B cell (primary cell): ENCODE results near the gene CATSPERZ. TPM values are rescaled to one million over a fixed set of nuclear protein-coding genes. Genes with fewer than 3 reads are reported as not detected.

Experiments
- ATAC-seq: fragments of 200-7000 bp; cut with Tn5 transposase; one replicate; pipeline ENCODE4 v1.10.0; 2021; ENCODE audit warnings: low read depth, mild to moderate bottlenecking, moderate number of reproducible peaks, moderate library complexity
- CTCF ChIA-PET: fragments of 350-600 bp; sonication (Branson Sonifier 250); formaldehyde crosslinking; loops from one replicate; lab custom pipeline; 2021; ENCODE audit warnings: antibody characterized with exemption, inconsistent platforms; lab: Charles Lee
- POLR2A ChIA-PET: fragments of 350-600 bp; sonication (Branson Sonifier 250); formaldehyde crosslinking; loops from one replicate; lab custom pipeline; 2021; ENCODE audit warnings: antibody characterized with exemption; lab: Charles Lee
- DNase-seq: peaks from one replicate; pipeline ENCODE4 v3.0.0; 2013
- H2AFZ ChIP-seq: 2 replicates; pipeline ENCODE4 v1.6.1; 2012; ENCODE audit warnings: mild to moderate bottlenecking, low read depth, low read length; ENCODE audit not compliant: insufficient read depth, poor library complexity, severe bottlenecking
- H3K27ac ChIP-seq, 2 donors: 1 replicate in 1 of 2; 2 replicates in 1 of 2; pipeline ENCODE4 v1.5.1; 2012 to 2013; ENCODE audit warnings: low read length in 2 of 2, mild to moderate bottlenecking in 2 of 2, moderate library complexity in 1 of 2
- H3K27me3 ChIP-seq, 4 experiments: fragments of 200-600 bp in 1 of 4; sonication (generic) in 1 of 4; replicated peaks in 1 of 4; 1 replicate in 2 of 4; 2 replicates in 2 of 4; pipeline versions ENCODE4 v1.6.1 to v1.7.0; 2013 to 2016; ENCODE audit warnings: low read length in 3 of 4, mild to moderate bottlenecking in 2 of 4, mixed read lengths in 1 of 4, moderate library complexity in 1 of 4; ENCODE audit not compliant: insufficient read depth in 4 of 4, control insufficient read depth in 3 of 4; ENCODE audit errors: control extremely low read depth in 1 of 4
- H3K36me3 ChIP-seq, 2 experiments: replicated peaks in 1 of 2; 1 replicate in 1 of 2; 2 replicates in 1 of 2; pipeline versions ENCODE4 v1.6.1 to v1.7.1; 2013; ENCODE audit warnings: low read length in 1 of 2; ENCODE audit not compliant: insufficient read depth in 2 of 2, control insufficient read depth in 1 of 2; ENCODE audit errors: control extremely low read depth in 1 of 2, extremely low read depth in 1 of 2
- H3K4me1 ChIP-seq, 2 donors: fragments of 200-600 bp in 1 of 2; sonication (generic) in 1 of 2; 1 replicate in 1 of 2; 2 replicates in 1 of 2; pipeline versions ENCODE4 v1.5.1 to v1.6.1; 2013 to 2017; ENCODE audit warnings: low read length in 2 of 2; ENCODE audit not compliant: control insufficient read depth in 2 of 2, insufficient read depth in 2 of 2
- H3K4me2 ChIP-seq: replicated peaks from 2 replicates; pipeline ENCODE3; 2012; ENCODE audit warnings: mild to moderate bottlenecking, low read depth, low read length; ENCODE audit not compliant: poor library complexity, severe bottlenecking
- H3K4me3 ChIP-seq, 5 experiments: fragments of 200-600 bp in 1 of 5; sonication (generic) in 1 of 5; 1 replicate in 3 of 5; 2 replicates in 2 of 5; pipeline versions ENCODE4 v1.5.1 to v1.7.0; 2011 to 2016; ENCODE audit warnings: low read length in 4 of 5, mild to moderate bottlenecking in 4 of 5, low read depth in 2 of 5, control low read depth in 1 of 5, moderate library complexity in 1 of 5; ENCODE audit not compliant: insufficient read depth in 1 of 5; ENCODE audit errors: control extremely low read depth in 1 of 5, extremely low read depth in 1 of 5
- H3K79me2 ChIP-seq: fragments of 200-600 bp; sonication (generic); one replicate; pipeline ENCODE4 v1.6.0; 2016; ENCODE audit warnings: low read length; ENCODE audit not compliant: control insufficient read depth, insufficient read depth
- H3K9ac ChIP-seq: fragments of 200-600 bp; sonication (generic); 2 replicates; pipeline ENCODE4 v1.6.1; 2017; ENCODE audit warnings: mild to moderate bottlenecking, low read length, moderate library complexity
- H3K9me3 ChIP-seq, 3 donors: one replicate each; pipeline versions ENCODE4 v1.6.1 to v1.7.1; 2013; ENCODE audit warnings: low read length in 2 of 3; ENCODE audit not compliant: control insufficient read depth in 2 of 3, insufficient read depth in 1 of 3; ENCODE audit errors: control extremely low read depth in 1 of 3
- H4K20me1 ChIP-seq: 2 replicates; pipeline ENCODE4 v1.6.0; 2012; ENCODE audit warnings: mild to moderate bottlenecking, low read length; ENCODE audit not compliant: insufficient read depth, control insufficient read depth, poor library complexity, severe bottlenecking
- H3K27ac Mint-ChIP-seq: one replicate; pipeline ENCODE4 v1.8.0; 2021; ENCODE audit warnings: mixed read lengths
- H3K27me3 Mint-ChIP-seq: one replicate; pipeline ENCODE4 v1.8.0; 2021; ENCODE audit warnings: mixed read lengths
- H3K4me1 Mint-ChIP-seq: one replicate; pipeline ENCODE4 v1.8.0; 2021; ENCODE audit warnings: mixed read lengths
- H3K4me3 Mint-ChIP-seq: one replicate; pipeline ENCODE4 v1.8.0; 2021; ENCODE audit warnings: mixed read lengths
- H3K9me3 Mint-ChIP-seq: one replicate; pipeline ENCODE4 v1.8.0; 2022; ENCODE audit warnings: mixed read lengths; ENCODE audit not compliant: insufficient read depth
- CTCF ChIP-seq: fragments of 200-600 bp; IDR thresholded peaks from one replicate; pipeline ENCODE4 v1.8.0; 2022; ENCODE audit warnings: antibody characterized with exemption, mild to moderate bottlenecking
- EZH2 ChIP-seq: IDR thresholded peaks from 2 replicates; pipeline ENCODE4 v1.6.1; 2012; ENCODE audit warnings: borderline replicate concordance, low read depth, mild to moderate bottlenecking, moderate library complexity, low read length; ENCODE audit not compliant: insufficient read depth, poor library complexity, severe bottlenecking
- WGBS: methylation state at CpG from one replicate; pipeline ENCODE4 v1.1.5; 2013; ENCODE audit warnings: missing lambda C conversion rate; ENCODE audit not compliant: insufficient coverage; 5-methylcytosine and 5-hydroxymethylcytosine counted together
- intact Hi-C: fragments of 100-400 bp; cut with micrococcal nuclease; formaldehyde crosslinking; loops from one replicate; pipeline ENCODE4 v1.10.0; 2022
- polyA plus RNA-seq: library from polyadenylated mRNA; depleted of rRNA; stranded (reverse); fragments of >200 nt; gene quantifications from 2 replicates; pipeline ENCODE4 v1.2.3, GENCODE V29; 2012
- total RNA-seq, 2 donors: library from RNA; stranded (reverse); fragments of 120-200 nt in 1 of 2; gene quantifications; 1 replicate in 1 of 2; 2 replicates in 1 of 2; pipeline versions ENCODE4 v1.2.3 to v1.2.4, GENCODE V29; 2013 to 2022

CATSPERZ gene
- total and polyA plus RNA-seq, 2 donors (not counting 1 experiment from before 2014, with no cell fraction given) = 0.39 TPM; not detected in 1

GRCh38 chr11:64317961-64318765 is 18.0 kb downstream of the CATSPERZ start, which contains the start of gene PRDX5:
Gene PRDX5 (plus strand): TSS chr11:64318121. CDS start chr11:64318216, 95 bp downstream.
- Mint-ChIP-seq H3K4me3 (peak within 1 kb of the TSS; percentile 98), H3K27ac (peak within 1 kb of the TSS; percentile 100), H3K9me3 (no peaks in the 10 kb centered on the region), H3K27me3 (no peaks in the 10 kb centered on the region), H3K4me1 (peaks cover 31% of the 10 kb centered on the region)
- Histone ChIP-seq H3K9ac (peak within 1 kb of the TSS; percentile 95), H3K36me3 (peaks cover 0 to 35% of the 10 kb centered on the region in 2 experiments), H3K79me2 (peaks cover 12% of the 10 kb centered on the region), H4K20me1 (peaks cover 2% of the 10 kb centered on the region), H3K4me2 (peak within 1 kb of the TSS; percentile 99), H3K27ac (peak within 1 kb of the TSS; percentile 99 to 100), H3K9me3 (no peaks in the 10 kb centered on the region), H2AFZ (peak within 1 kb of the TSS; percentile 89), H3K4me3 (peak within 1 kb of the TSS; percentile 76 to 95 (median 81)), H3K4me1 (peaks cover 8 to 26% of the 10 kb centered on the region in 2 donors), H3K27me3 (no peaks in the 10 kb centered on the region)
- CTCF ChIA-PET = interaction anchor here (0.6 to 4.7 kb wide), 30 partner anchors 9 to 533 kb away, joined by 3 to 188 read pairs (median 8); partner anchors contain the start of genes BAD, CATSPERZ, CCDC88B and ESRRA
- DNase-seq (peak; percentile 98), ATAC-seq (peak; percentile 79)
- under 1% methylated on average over 59 of the region's 61 CpGs for WGBS
- TF ChIP-seq EZH2 (no peak), CTCF (peak; percentile 39)
- POLR2A ChIA-PET = interaction anchor here (0.5 to 2.6 kb wide), 29 partner anchors 13 to 1477 kb away, joined by 3 to 50 read pairs (median 4); partner anchors contain the start of genes BAD, CCDC88B, ESRRA and FAU
- intact Hi-C loops = loop anchor here (1.0 to 5.0 kb wide), 11 partner anchors 13 to 424 kb away; partner anchors contain the start of genes CCDC88B, ESRRA, GPR137 and RASGRP2
